ENCODE measurements around the gene SH3GL2. TPM values are rescaled to one million over a fixed set of nuclear protein-coding genes. Genes with fewer than 3 reads are reported as not detected.

Gene SH3GL2
- total and polyA plus RNA-seq, 9 of the 15 experiments (the other 6 are each of a cell fraction or from before 2014, with no cell fraction given) = not detected

GRCh38 chr9:17669206-17669605 is 90.3 kb downstream of the SH3GL2 start:
- in situ Hi-C loops (cut with MboI) = no loop called here
- no peak for TF ChIP-seq ESRRB (CRISPR knock-in tag; IDR thresholded peaks at IDR 0.05; ENCODE audit: borderline replicate concordance)
- TF ChIP-seq E2F3 (CRISPR knock-in tag; IDR thresholded peaks at IDR 0.05) = no peak
- TF ChIP-seq MGA (IDR thresholded peaks at IDR 0.05) = no peak
- no peak for TF ChIP-seq PHB2 (IDR thresholded peaks at IDR 0.05; ENCODE audit: low read depth)
- no peak for TF ChIP-seq E2F5 (CRISPR knock-in tag; IDR thresholded peaks at IDR 0.05)
- TF ChIP-seq, protein P1, sequence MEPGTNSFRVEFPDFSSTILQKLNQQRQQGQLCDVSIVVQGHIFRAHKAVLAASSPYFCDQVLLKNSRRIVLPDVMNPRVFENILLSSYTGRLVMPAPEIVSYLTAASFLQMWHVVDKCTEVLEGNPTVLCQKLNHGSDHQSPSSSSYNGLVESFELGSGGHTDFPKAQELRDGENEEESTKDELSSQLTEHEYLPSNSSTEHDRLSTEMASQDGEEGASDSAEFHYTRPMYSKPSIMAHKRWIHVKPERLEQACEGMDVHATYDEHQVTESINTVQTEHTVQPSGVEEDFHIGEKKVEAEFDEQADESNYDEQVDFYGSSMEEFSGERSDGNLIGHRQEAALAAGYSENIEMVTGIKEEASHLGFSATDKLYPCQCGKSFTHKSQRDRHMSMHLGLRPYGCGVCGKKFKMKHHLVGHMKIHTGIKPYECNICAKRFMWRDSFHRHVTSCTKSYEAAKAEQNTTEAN (CRISPR knock-in tag; IDR thresholded peaks at IDR 0.05) = no peak
- TF ChIP-seq, protein P2, sequence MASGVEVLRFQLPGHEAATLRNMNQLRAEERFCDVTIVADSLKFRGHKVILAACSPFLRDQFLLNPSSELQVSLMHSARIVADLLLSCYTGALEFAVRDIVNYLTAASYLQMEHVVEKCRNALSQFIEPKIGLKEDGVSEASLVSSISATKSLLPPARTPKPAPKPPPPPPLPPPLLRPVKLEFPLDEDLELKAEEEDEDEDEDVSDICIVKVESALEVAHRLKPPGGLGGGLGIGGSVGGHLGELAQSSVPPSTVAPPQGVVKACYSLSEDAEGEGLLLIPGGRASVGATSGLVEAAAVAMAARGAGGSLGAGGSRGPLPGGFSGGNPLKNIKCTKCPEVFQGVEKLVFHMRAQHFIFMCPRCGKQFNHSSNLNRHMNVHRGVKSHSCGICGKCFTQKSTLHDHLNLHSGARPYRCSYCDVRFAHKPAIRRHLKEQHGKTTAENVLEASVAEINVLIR (CRISPR knock-in tag; IDR thresholded peaks at IDR 0.05) = no peak
- no peak for TF ChIP-seq ETS2 (tag; IDR thresholded peaks at IDR 0.05; ENCODE audit: borderline replicate concordance, poor library complexity, severe bottlenecking)

More at GRCh38 chr9:17669206-17669605, 90.3 kb downstream of the SH3GL2 start:
- Histone ChIP-seq H3K36me3 (ENCODE audit: control insufficient read depth, insufficient read depth, low read length) (no peaks in the 10 kb centered on the region), H3K4me3 (no peak overlapping the region), H3K4me1 (replicated peaks in 1 of 2; ENCODE audit: control insufficient read depth in 2 of 2, insufficient read depth in 2 of 2, low read length in 2 of 2) (no peaks in the 10 kb centered on the region), H3K9me3 (replicated peaks; ENCODE audit: control insufficient read depth, insufficient read depth, low read depth, low read length) (no peaks in the 10 kb centered on the region), H3K4me2 (ENCODE audit: insufficient read depth, low read length) (no peak overlapping the region), H3K27me3 (ENCODE audit: control insufficient read depth in 2 of 2, insufficient read depth in 2 of 2, low read length in 2 of 2) (no peaks in the 10 kb centered on the region), H4K20me1 (replicated peaks; ENCODE audit: control insufficient read depth, insufficient read depth, low read length) (no peaks in the 10 kb centered on the region), H3K79me2 (ENCODE audit: control insufficient read depth, insufficient read depth, low read length) (no peaks in the 10 kb centered on the region), H3K9ac (ENCODE audit: insufficient read depth in 1 of 2, low read depth in 2 of 2, low read length in 2 of 2) (no peak overlapping the region), H3K9me1 (ENCODE audit: control insufficient read depth, insufficient read depth, low read length) (no peaks in the 10 kb centered on the region), H2AFZ (ENCODE audit: low read depth, low read length) (no peak overlapping the region), H3K27ac (ENCODE audit: extremely low read depth, low read depth, low read length) (no peak overlapping the region)
- ATAC-seq (no peak), FAIRE-seq (no peak), DNase-seq (ENCODE audit: extremely low read depth in 1 of 4, low spot score in 3 of 4) (no peak)
- POLR2A ChIA-PET = no interaction called here
- no TSS peak for BruUV-seq (replicated peaks)
- intact Hi-C loops (cut with micrococcal nuclease) = no loop called here
- 3% methylated on average over 4 of the region's 4 CpGs for WGBS (ENCODE audit: insufficient coverage, low coverage, missing lambda C conversion rate)
- CTCF ChIA-PET (ENCODE audit: low intra/inter-chr PET ratio) = no interaction called here
